ENCODE results near the gene AAMP.

AAMP gene

DNA sequence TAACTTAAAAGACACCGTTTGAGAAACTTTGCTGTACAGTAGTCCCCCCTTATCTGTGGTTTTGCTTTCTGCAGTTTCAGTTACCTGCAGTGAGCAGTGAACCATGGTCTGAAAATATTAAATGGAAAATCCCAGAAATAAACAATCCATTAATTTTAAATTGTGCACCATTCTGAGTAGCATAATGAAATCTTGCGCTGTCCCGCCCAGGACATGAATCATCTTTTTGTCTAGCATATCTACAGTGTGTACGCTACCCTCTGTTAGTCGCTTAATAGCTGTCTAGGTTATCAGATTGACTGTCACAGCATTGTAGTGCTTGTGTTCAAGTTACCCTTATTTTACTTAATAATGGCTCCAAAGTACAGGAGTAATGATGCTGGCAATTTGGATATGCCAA lies 46.9 kb downstream of the AAMP start:
- TF ChIP-seq, protein P1, sequence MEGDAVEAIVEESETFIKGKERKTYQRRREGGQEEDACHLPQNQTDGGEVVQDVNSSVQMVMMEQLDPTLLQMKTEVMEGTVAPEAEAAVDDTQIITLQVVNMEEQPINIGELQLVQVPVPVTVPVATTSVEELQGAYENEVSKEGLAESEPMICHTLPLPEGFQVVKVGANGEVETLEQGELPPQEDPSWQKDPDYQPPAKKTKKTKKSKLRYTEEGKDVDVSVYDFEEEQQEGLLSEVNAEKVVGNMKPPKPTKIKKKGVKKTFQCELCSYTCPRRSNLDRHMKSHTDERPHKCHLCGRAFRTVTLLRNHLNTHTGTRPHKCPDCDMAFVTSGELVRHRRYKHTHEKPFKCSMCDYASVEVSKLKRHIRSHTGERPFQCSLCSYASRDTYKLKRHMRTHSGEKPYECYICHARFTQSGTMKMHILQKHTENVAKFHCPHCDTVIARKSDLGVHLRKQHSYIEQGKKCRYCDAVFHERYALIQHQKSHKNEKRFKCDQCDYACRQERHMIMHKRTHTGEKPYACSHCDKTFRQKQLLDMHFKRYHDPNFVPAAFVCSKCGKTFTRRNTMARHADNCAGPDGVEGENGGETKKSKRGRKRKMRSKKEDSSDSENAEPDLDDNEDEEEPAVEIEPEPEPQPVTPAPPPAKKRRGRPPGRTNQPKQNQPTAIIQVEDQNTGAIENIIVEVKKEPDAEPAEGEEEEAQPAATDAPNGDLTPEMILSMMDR (conservative IDR thresholded peaks at IDR 0.05), result no peak
- no peak overlapping the region for H3K27ac ChIP-seq

DNA sequence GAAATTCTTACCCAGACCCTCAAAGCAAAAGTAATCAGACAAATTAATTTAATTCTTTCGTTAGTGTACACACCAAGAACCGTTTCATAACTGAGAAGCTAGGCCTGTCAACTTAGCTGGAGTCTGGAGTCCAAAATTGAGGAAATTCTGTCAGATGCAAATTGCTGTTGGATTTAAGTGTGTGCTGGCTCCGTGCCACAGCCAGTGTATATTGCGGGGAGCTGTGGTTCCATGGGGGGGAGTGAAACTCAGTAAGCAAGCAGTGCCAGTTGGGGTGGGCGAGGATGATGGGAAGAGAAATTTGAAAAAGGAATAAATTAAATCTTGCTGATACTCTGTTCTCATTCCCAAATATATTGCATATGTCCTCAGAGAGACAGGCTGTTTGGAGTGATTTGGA lies 48.9 kb downstream of the AAMP start:
- no peak overlapping the region for H3K27ac ChIP-seq
- TF ChIP-seq, protein P1 (conservative IDR thresholded peaks at IDR 0.05), result no peak

DNA sequence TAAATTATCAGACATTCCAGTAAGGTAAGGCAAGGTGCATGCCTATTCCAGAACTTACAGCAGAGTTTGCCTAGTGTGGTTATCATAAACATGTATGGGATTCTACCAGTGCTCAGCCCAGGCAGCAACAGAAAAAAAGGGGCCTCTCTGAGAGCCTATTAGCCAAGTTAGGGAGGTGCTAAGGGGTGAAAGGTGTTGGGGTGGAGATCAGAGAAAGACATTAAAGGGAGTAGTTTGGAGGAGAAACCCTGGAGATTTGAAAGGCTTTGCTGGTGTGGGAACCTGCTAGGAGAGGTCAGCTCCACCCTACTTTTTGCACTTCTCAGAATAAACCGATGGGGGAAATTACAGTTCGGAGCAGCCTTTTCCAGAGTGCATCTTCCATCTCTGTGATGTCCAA lies 50.0 kb downstream of the AAMP start:
- H3K27ac ChIP-seq, result no peak overlapping the region
- TF ChIP-seq, protein P1 (conservative IDR thresholded peaks at IDR 0.05), result no peak

DNA sequence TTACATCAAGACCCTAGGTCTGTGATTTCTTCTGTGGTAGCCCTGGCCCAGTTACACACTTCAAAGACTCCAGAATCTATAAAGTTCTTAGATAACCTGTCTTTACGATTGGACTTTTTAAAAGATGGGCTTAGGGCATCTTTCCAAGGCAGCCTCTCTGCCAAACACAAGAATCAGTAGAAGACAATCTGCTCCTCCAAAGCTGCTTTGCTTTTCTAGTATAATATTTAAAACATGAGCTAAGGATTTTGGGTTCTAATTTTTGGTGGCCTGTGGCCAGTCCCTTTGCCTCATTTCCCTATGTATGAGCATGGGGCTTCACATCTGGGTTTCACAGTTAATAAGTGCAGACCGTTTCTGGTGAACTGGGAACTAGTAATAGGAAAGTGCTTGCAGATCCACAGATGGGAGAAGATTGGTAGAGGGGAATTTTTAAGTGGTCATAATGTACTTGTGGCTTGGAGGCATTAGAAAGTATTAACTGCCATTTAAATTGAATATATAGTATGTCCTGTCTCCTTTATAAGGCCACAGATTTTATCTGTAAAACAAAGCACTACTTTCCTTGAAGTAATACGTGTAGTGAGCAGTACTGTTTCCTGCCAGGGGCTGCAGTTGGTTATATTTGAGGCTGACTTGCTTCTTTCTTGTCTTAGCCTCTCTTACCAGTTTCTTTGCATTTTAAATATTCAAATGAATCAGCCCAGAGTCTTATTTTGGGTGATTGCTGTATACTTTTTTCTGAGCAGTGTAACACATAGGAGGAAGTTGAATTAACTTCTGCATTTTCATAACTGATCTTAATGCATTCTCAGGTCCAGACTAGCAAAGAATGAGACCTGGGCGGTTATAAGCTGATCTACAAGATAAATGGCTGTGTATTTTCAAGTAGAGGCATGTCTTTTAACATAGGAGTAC lies 51.4 kb downstream of the AAMP start:
- TF ChIP-seq, protein P1 (conservative IDR thresholded peaks at IDR 0.05), result no peak
- H3K27ac ChIP-seq, result peak overlapping the region; percentile 88

DNA sequence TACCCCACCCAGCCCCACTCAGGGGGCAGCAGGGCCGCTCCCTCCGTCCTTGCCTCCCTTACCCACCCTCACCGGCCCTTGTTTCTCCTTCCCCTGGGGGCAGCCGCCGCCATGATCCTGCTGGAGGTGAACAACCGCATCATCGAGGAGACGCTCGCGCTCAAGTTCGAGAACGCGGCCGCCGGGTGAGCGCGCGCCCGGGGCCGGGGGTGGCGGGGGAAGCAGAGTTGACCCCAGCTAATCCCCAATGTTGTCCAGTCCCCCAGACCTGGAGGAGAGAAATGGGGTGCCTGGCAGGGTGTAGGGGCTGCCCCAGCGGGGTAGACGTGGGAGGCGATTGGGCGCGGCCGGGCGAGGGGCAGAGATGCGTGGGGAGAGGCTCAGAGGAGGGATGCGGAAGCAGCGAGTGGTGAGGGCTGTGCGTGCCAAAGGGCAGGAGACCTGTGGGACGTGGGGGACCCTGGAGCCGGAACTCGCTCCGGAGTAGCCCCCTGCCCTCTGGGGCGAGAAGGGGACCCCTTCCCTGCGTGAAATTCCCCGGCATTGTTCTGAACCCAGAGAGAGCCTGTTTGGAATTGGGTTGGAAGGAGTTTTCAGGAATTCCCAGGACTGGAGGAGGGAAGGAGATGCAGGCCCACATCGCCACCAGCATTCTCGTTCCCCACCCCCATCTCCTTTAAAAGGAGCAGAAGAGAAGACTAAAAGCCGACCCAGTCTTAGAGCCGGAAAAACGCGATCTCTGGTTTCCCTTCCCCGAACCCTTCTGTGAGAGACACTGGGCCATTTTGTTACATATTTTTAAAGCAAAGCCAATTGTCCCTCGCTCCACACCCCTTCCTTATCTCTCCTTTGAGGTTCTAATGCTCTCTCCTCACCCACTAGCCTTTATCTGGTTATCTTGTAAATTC lies 52.3 kb downstream of the AAMP start:
- H3K27ac ChIP-seq, result peak overlapping the region; percentile 88
- TF ChIP-seq, protein P1 (conservative IDR thresholded peaks at IDR 0.05), result no peak

DNA sequence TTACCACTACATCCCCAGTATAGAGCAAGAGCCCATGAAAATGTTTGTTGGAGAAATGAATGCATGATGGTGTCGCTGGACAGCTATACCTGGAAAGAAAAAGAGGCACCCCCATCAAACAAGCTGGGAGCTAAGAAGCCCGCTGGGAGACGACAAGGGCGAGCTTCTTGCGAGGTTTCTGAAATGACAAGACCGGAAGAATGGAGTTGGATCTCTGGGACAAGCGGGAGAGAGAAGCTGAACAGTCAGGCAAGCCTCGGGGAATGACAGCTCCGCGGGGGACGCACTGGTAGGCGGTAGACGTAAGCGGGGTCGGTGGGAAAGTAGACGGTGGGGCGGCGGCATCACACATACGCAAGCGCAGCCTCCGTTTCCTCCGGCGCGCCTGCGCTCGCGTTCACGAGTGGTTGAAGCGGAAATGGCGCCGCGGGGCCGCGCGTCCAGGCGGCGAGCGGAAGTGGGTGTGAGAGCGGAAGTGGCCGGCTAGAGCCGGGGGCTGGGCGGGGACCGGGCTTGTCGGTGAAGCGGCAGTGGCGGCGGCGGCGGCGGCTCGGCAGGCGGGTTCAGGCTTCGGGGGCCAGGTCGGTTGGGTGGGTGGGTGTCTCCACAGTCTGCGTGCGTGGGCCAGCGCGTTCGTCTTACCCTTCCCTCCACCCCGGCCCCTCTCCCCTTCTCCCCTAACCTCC lies 53.1 kb downstream of the AAMP start, which contains the start of gene ARPC2:
TSS of gene ARPC2 (plus strand) at position 516 of the 686 bp plus-strand sequence. CDS start 282 bp downstream, outside the sequence.
- TF ChIP-seq, protein P1 (conservative IDR thresholded peaks at IDR 0.05), result no peak
- H3K27ac ChIP-seq, result peak within 1 kb of the TSS; percentile 88

Data from VCaP (cell line).